Ovary (tissue), 9 donors: ENCODE results near the gene TTC21A. TPM values are rescaled to one million over a fixed set of nuclear protein-coding genes. Genes with fewer than 3 reads are reported as not detected.

ENCODE experiments used
- DNase-seq, 5 donors: peaks; one replicate each; pipeline ENCODE4 v3.0.0-alpha.2; 2019 to 2020
- H3K27ac ChIP-seq, 2 donors: fragments of 200-600 bp; one replicate each; pipeline versions ENCODE4 v1.5.1 to v1.8.0; 2019 to 2022
- H3K27me3 ChIP-seq: fragments of 200-600 bp; one replicate; pipeline ENCODE4 v1.8.0; 2022
- H3K36me3 ChIP-seq: fragments of 200-600 bp; sonication (generic); one replicate; pipeline ENCODE4 v1.5.1; 2019
- H3K4me1 ChIP-seq: one replicate; pipeline ENCODE4 v1.8.1; 2013; ENCODE audit warnings: mild to moderate bottlenecking, moderate library complexity; ENCODE audit not compliant: insufficient read depth
- H3K4me3 ChIP-seq: fragments of 200-600 bp; sonication (generic); one replicate; pipeline ENCODE4 v1.5.1; 2017
- H3K9me3 ChIP-seq, 2 donors: fragments of 200-600 bp in 1 of 2; sonication (generic) in 1 of 2; one replicate each; pipeline versions ENCODE4 v1.5.1 to v1.8.1; 2013 to 2019; ENCODE audit warnings: mild to moderate bottlenecking in 1 of 2, moderate library complexity in 1 of 2
- EP300 ChIP-seq: sonication (generic); formaldehyde crosslinking; IDR thresholded peaks from one replicate; pipeline ENCODE4 v1.6.1; 2017; ENCODE audit warnings: antibody characterized with exemption
- POLR2A ChIP-seq: fragments of 450-650 bp; IDR thresholded peaks from one replicate; pipeline ENCODE4 v1.6.1; 2017; ENCODE audit warnings: antibody characterized with exemption, mild to moderate bottlenecking, moderate library complexity
- WGBS, 3 donors: extraction: QIAGEN DNeasy Blood & Tissue Kit in 1 of 3; methylation state at CpG; one replicate each; pipeline versions ENCODE4 v1.1.5 to v1.1.7; 2013 to 2017; 5-methylcytosine and 5-hydroxymethylcytosine counted together
- intact Hi-C, 4 donors: fragments of 100-400 bp; cut with DNase I; formaldehyde crosslinking; loops; one replicate each; pipeline versions ENCODE4 v1.11.0 to v1.15.1; 2022 to 2023
- polyA plus RNA-seq, 2 donors: library from polyadenylated mRNA; stranded (reverse); fragments of 200-250 nt in 1 of 2; fragments of 350-450 nt in 1 of 2; fragmentation: Illumina TruSeq in 1 of 2; extraction: RNeasy Lipid Tissue Mini Kit (QIAGEN cat#74804) in 1 of 2; gene quantifications; one replicate each; pipeline ENCODE4 v1.2.3, GENCODE V29; 2013 to 2014
- total RNA-seq, 7 donors: library from RNA; depleted of rRNA in 2 of 7; stranded (reverse); fragments of >200 nt in 2 of 7; fragmentation: NEBNext Ultra II Directional in 3 of 7; extraction: Animal tissue kit (Norgen Biotek cat#: 25700) in 3 of 7; gene quantifications; one replicate each; pipeline versions ENCODE4 v1.1.0 to v1.2.4, GENCODE V29; 2016 to 2023
- TF ChIP-seq, protein P1 (sequence below), 3 donors: fragments of 450-650 bp in 2 of 3; fragments of 200-600 bp in 1 of 3; IDR thresholded peaks; one replicate each; pipeline versions ENCODE4 v1.5.1 to v1.8.0; 2016 to 2022; ENCODE audit warnings: antibody characterized with exemption in 3 of 3, mild to moderate bottlenecking in 1 of 3
- donor health status: DM: no; HTN: no; CAD: no; lungs with moderate emphysema.
- donor health status: DM: no; HTN: no; CAD: no.
- donor health status: Bipolar disorder and iron deficiency.
- donor health status: DM: yes; HTN: yes; CAD: no.
- donor health status: DM: no; HTN: no; CAD: no.
- donor health status: DM: yes; HTN: yes; CAD: no.

Gene TTC21A
- total and polyA plus RNA-seq, 9 donors: 4.2 to 21.4 (median 6.6) TPM

DNA sequence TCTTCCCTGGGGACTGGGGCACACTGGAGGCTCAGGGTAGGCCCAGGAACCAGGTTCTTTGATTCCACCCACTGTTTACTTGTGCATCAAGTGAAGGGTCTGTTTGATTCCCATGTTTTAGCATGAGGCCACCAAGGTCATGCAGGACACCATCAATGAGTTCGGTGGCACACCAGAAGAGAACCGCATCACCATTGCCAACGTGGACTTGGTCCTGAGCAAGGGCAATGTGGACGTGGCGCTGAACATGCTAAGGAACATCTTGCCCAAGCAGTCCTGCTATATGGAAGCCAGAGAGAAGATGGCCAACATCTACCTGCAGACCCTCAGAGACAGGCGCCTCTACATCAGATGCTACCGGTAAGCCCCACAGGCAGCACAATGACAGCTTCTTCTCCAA, 21.5 kb downstream of the TTC21A start:
- H3K9me3 ChIP-seq: no peaks in the 10 kb centered on the region
- no peak overlapping the region for H3K27ac ChIP-seq
- intact Hi-C loops: loop anchor here in 3 of 4 donors (5.0 kb wide), 2 partner anchors 158 to 163 kb away; no protein-coding TSS in a partner anchor
- no peak overlapping the region for H3K4me3 ChIP-seq
- WGBS, 3 donors: 95 to 100% (median 96%) methylated on average over 7 of the region's 7 CpGs
- H3K27me3 ChIP-seq: no peaks in the 10 kb centered on the region
- DNase-seq: no peak
- no peaks in the 10 kb centered on the region for H3K36me3 ChIP-seq
- TF ChIP-seq EP300 (no peak), POLR2A (no peak)
- TF ChIP-seq, protein P1, sequence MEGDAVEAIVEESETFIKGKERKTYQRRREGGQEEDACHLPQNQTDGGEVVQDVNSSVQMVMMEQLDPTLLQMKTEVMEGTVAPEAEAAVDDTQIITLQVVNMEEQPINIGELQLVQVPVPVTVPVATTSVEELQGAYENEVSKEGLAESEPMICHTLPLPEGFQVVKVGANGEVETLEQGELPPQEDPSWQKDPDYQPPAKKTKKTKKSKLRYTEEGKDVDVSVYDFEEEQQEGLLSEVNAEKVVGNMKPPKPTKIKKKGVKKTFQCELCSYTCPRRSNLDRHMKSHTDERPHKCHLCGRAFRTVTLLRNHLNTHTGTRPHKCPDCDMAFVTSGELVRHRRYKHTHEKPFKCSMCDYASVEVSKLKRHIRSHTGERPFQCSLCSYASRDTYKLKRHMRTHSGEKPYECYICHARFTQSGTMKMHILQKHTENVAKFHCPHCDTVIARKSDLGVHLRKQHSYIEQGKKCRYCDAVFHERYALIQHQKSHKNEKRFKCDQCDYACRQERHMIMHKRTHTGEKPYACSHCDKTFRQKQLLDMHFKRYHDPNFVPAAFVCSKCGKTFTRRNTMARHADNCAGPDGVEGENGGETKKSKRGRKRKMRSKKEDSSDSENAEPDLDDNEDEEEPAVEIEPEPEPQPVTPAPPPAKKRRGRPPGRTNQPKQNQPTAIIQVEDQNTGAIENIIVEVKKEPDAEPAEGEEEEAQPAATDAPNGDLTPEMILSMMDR (IDR thresholded peaks at IDR 0.05): no peak
- no peaks in the 10 kb centered on the region for H3K4me1 ChIP-seq

GRCh38 chr3:39130026-39130425, 22.5 kb downstream of the TTC21A start:
- H3K4me1 ChIP-seq: no peaks in the 10 kb centered on the region
- intact Hi-C loops: no loop called here

GRCh38 chr3:39130693-39131265, 23.3 kb downstream of the TTC21A start:
- no peaks in the 10 kb centered on the region for H3K27me3 ChIP-seq
- no peak overlapping the region for H3K4me3 ChIP-seq
- intact Hi-C loops: no loop called here
- no peaks in the 10 kb centered on the region for H3K36me3 ChIP-seq
- H3K4me1 ChIP-seq: no peaks in the 10 kb centered on the region
- WGBS, 3 donors: 74 to 77% (median 76%) methylated on average over 3 of the region's 3 CpGs
- TF ChIP-seq, protein P1 (IDR thresholded peaks at IDR 0.05): no peak
- no peak for TF ChIP-seq POLR2A
- TF ChIP-seq EP300: no peak
- H3K9me3 ChIP-seq: no peaks in the 10 kb centered on the region
- H3K27ac ChIP-seq: no peak overlapping the region
- DNase-seq: no peak

More at GRCh38 chr3:39130026-39130425, 22.5 kb downstream of the TTC21A start:
- no peaks in the 10 kb centered on the region for H3K9me3 ChIP-seq
- H3K36me3 ChIP-seq: no peaks in the 10 kb centered on the region
- no peak overlapping the region for H3K27ac ChIP-seq
- TF ChIP-seq POLR2A: no peak
- no peak for TF ChIP-seq EP300
- TF ChIP-seq, protein P1 (IDR thresholded peaks at IDR 0.05): no peak
- WGBS, 3 donors: 86 to 94% (median 94%) methylated on average over 6 of the region's 6 CpGs
- H3K4me3 ChIP-seq: no peak overlapping the region
- no peaks in the 10 kb centered on the region for H3K27me3 ChIP-seq
- DNase-seq: no peak

DNA sequence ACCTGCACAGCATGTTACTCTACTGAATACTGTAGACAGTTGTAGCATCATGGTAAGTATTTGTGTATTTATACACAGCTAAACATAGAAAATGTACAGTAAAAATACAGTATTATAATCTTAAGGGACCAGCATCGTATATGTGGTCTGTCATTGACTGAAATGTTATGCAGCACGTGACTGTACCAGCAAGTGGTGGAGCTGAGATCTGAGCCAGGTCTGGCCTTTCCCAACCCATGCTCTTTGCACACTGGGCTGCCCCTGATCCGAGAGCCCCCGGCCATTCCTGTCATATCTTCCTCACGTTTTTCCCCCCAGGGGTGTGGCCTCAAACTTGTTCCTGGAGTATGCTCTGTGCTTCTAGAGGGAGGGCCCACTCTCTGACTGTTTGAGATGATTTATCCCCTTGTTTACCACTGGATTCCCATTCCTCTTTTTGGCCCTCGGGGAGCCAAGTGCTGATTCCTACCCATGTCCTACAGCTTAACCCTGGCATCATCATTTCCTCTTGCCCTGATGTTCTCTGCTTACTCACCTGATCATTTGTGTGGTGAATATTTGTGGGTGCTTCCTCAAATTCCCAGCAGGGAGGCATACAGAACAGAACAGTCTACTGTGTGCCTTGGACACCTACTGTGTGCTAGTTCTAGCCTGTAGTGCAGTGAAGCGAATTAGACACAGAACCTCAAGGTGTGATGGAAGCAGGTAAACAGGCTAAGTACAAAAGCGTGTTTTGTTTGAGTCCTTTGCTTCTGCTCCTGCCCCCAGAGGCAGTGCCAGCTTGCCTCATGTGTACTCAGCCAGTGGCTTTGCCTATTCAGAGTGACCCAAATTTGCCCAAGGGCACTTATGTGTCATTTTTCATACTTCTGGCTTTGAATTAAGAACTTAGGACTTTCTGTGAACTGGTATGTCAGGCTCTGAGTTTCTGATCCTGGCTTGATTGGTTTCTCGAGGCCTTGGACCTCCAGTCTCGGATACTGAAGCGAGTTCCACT, 24.9 kb downstream of the TTC21A start:
- Histone ChIP-seq H3K27me3 (no peaks in the 10 kb centered on the region), H3K27ac (no peak overlapping the region), H3K4me3 (no peak overlapping the region), H3K4me1 (no peaks in the 10 kb centered on the region), H3K36me3 (no peaks in the 10 kb centered on the region), H3K9me3 (no peaks in the 10 kb centered on the region)
- TF ChIP-seq EP300 (no peak), POLR2A (no peak)
- TF ChIP-seq, protein P1 (IDR thresholded peaks at IDR 0.05): no peak
- DNase-seq: no peak
- intact Hi-C loops: no loop called here
- WGBS, 3 donors: 71 to 76% (median 75%) methylated on average over 11 of the region's 11 CpGs
